GM21717 (cell line): ENCODE results near the gene SMARCA2.

Experiments used
- ATAC-seq: cut with Tn5 transposase; IDR thresholded peaks from one replicate; pipeline ENCODE4 v1.9.1; 2021; ENCODE audit warnings: mild to moderate bottlenecking, moderate library complexity; ENCODE audit not compliant: unreplicated experiment

The SMARCA2 gene

DNA sequence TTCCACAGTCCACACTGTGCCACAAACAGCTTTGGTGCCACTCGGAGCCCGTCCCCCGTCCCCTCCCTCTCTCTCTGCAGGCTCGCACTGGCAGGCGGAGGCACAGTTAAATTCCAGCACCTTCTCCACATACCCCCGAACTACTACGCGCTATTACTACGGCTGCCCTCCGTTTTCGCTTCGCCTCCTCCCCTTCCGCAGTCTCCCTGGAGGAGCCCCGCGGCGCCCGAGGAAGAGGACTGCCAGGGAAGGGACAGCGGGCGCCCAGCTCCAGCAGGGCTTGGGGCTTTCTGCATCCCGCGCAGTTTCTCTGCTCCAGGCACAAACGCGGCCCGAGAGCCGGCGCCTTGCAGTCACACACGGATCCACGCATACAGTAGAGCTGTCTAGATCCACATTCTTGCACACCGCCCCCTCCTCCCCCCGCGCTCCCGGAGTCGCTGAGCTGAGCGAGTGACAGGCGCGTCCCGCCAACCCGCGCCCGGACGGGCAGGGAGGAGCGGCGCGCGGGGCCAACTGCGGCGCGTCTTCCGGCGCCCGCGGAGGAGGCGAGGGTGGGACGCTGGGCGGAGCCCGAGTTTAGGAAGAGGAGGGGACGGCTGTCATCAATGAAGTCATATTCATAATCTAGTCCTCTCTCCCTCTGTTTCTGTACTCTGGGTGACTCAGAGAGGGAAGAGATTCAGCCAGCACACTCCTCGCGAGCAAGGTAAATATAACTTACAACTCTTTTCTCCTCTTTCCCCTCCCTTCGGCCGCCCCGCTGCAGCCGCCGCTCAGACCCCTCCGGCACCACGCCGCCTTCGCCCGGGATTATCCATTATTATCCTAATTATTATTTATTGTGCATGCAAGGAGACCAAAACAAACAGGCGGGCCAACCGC, at the start of gene SMARCA2:
SMARCA2 (plus strand) TSS at position 652 of the 885 bp plus-strand sequence. CDS start 13,676 bp downstream, outside the sequence.
- ATAC-seq = peak; percentile 77

DNA sequence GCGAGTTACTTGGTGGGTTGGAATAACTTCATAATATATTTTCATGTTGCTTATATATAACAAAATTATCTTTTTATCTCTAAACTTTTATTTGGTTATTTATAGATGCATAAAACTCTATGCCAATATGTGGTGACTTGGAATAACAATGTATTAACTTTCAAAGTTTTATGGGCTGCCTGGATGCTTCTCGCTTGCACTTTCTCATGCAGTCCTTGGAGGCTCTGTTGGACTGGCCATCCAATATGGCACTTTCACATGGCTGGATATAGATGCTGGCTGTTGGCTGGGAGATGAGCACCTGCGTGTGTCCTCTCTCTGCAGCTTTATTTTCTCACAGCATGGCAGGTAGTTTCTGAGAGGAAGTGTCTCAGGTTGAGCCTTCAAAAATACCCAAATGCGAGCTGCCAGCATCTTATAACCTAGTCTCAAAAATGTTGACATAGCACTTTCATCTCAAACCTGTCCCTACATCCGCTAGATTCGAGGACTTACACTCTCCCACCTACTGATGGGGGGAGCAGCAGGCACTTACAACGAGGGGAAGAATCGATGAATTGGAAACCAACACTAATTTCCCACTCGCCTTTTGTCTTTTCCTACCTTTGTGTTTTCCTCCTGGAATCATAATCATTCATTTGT, 48.3 kb upstream of the SMARCA2 start:
- ATAC-seq = no peak

DNA sequence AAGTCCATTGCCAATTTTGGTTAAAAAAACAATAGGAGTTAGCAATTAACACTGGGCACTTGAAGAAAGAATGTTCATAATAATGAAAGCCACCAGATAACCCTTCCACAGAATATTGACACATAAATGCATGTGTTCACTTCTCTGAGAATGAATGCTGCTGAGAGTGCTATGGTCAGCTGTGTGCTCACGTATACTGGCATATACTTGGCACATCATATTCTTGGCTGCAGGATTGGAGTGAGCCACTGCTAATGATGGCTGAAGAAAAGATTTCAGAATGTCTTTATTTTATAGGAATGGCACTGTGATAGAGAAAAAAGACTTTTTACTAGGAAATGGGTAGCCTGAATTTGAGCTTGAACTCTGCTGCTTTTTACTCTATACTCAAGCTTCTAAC, 46.0 kb upstream of the SMARCA2 start:
- ATAC-seq = no peak

DNA sequence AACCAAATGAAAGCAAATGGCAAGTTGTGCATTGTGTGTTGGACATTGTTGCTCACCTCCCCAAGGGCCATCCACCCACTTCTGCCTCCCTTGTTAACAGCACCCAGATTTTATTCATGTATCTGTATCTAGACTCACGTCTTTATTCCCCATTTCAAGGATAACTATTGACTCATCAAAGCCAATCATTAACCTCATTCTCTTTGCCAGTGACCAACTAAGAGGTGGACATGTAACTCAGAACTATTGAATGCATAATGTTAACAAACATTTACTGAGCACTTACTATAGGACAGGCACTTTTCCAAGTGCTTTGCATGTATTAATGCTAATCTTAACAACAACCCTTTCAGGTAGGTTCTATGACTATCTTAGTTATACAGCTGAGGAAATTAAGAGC, 45.2 kb upstream of the SMARCA2 start:
- ATAC-seq = no peak

DNA sequence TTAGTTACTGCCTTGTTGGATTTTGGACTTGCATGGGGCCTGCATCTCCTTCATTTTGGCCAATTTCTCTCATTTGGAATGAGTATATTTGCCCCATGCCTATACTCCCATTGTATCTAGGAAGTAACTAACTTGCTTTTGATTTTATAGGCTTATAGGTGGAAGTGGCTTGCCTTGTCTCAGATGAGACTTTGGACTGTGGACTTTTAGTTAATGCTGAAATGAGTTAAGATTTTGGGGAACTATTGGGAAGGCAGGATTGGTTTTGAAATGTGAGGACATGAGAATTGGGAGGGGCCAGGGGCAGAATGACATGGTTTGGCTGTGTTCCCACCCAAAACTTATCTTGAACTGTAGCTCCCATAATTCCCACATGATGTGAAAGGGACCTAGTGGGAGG, 42.5 kb upstream of the SMARCA2 start:
- no peak for ATAC-seq

DNA sequence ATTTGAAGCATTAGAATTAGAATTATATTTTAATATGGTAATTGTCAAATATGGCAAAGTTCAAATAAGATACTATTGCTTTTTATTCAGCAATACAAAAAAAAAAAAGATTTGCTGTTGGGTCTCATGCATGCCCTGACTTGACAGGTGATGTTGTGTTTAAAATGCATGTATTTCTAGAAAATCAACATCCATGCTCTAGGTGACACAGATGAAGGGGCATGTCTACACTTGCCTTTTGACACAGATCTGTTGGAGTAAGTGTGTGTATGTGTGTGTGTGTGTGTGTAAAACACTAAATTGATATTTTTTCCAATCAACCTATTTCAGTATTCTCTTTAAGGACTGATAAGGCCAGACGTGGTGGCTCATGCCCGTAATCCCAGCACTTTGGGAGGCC, 38.1 kb upstream of the SMARCA2 start:
- no peak for ATAC-seq

DNA sequence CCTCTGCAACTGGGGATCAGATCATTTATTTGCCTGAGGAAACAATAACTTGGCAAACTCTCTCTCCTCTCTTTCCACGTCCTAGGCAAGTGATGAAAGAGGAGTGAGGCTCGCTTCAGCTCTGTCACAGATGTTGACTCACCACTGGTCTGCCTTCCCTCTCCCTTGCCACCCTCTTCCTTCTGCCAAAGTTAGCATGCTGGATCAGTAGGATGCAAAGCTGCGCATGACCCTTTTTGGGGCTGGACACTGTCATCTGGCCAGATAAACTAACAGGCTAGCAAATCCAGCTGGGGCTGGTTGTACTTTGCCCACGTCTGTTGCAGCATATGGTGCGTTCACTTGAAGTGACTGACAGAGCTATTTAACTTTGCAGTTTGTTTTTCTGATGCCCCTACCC, 36.2 kb upstream of the SMARCA2 start:
- no peak for ATAC-seq

DNA sequence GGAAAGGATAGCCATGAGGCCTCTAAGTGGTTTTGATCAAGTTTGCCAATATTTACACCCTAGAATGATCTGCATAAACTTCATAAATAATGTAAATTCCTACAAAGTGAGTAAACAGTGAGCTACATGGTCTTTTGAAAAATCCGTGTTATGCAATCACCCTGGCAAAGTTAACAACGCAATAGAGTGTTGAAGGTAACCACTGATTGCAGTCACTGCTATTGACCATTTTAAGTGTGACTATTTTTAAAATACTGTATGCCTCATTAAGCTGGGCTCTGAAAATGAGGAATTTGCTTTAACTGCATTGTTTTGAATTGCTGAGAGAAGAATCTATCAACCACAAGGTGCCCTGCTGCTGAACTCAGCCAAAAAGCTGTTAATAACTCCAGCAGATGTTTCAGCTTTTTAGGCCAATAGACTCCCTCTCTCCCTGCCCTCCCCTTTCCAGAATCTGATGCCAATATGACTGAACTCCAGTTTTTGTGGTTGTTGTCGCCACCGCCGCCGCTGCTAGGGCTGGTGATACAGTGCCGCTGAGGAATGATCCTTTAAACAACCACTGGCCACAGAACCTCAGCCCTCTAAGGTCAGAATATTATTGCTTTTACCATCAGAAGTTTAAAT, 35.3 kb upstream of the SMARCA2 start:
- no peak for ATAC-seq

DNA sequence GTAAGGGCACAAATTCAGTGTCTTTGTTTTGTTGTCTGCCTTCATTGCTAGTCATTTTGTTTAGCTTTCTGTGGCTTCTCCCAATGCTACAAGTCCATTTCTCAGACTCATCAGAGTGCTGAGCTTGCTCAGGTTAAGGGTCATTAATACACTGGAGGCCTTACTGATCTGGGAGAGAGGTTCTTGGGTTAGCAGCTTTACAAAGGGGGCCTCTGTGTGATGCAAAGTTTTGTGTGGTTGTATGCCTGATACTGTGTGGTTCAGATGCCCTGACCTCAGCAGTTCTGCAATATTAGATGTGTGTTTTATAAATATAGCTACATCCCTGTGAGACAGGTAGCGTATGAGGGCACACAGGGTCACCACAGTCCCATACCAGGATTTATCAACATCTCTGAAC, 34.8 kb upstream of the SMARCA2 start:
- no peak for ATAC-seq

DNA sequence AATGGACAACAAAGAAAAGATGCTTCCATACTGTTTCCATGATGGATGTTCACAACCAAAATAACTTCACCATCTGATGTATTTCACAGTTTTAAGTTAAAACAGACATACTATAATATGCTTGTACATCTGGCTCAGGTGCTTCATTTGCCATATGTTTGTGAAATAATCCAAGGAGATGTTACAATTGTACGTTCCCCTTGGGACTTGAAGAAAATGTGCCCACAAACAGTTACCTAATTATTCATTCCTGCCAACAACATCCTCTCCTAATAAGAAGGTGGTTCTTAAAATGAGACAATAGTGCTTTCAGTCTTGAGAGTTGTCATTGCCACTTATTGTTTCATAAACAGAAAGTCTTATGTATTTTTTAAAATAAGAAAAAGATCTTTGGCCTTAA, 33.1 kb upstream of the SMARCA2 start:
- ATAC-seq = no peak

DNA sequence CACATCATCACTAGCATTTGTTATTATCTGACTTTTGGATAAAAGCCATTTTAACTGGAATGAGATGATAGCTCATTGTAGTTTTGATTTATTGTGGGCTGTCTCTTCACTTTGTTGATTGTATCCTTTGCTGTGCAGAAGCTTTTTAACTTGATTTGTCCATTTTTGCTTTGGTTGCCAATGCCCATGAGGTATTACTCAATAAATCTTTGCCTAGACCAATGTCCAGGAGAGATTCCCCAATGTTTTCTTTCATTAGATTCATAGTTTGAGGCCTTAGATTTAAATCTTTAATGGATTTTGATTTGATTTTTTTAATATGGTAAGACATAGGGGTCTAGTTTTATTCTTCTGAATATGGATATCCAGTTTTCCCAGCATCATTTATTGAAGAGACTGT, 28.8 kb upstream of the SMARCA2 start:
- ATAC-seq = no peak

DNA sequence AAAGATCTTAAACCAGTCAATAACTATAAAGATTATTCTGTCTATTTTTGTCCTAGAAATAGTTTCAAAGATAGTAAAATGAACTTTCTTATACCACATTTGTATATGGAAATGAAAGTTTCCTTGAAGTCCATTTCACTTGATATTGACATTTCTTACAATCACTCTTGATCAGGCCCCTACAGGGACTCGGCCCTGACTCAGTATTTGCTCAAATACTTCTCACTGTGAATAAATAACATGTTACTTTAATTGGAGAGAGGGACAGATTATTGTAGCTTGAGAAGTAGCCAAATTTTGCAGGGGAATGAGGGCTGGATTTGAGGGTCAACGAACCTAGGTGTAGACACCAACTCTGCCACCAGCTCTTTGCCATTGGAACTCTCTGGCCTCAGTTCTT, 25.6 kb upstream of the SMARCA2 start:
- no peak for ATAC-seq

DNA sequence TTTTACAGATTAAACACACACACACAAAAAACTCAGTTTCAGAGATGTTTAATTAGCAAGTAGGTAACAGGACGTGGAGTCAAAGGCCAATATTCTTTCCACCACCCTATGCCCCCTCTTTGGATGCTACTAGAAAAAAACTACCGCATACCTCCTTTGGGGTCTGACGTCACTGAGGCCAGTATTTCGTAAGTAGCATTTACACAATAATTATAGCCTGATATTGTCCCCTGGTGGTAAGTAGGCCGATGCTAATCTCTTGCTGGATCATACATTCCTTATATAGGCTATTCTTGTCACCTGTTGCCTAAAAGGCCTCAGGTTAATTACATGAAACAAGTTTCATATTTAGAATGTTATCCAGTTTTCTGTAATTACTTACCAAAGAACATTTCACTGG, 21.0 kb upstream of the SMARCA2 start:
- no peak for ATAC-seq

DNA sequence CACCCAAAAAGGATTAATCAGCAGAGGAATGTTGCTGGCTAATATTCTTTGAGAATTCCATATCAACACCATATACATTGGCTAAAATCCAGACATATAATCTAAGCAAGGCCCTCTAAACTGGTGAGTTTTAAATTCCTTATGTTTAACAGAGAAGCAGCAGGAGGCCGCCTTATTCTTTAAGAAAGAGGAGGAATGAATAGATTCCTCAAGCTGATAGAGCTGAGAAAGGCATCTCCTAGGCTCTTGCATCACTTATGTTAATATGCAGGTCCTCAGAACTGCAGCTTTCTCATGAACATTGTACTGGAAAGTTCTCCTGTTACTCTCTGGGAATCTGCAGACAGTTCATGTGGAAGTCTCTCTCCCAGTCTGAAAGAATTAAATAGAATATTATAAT, 20.1 kb upstream of the SMARCA2 start:
- ATAC-seq = no peak

DNA sequence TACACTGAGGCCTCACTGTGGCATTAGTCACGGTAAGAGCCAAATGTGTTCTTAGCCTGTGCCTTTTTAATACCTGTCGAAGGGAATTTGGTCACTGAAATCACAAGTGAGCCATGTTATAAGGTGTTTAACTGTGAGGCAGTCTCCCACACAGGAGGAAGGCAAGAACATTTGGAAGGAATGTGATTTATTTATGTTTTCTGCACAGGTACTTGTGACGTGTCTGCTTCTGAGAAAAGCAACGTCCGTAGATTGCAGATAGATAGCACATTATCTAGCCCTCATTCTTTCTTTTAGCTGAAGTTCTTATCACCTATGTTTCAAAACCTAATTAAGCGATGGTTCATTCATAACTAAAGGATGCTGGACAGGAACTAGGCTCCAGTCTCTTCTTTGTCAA, 19.0 kb upstream of the SMARCA2 start:
- ATAC-seq = no peak

DNA sequence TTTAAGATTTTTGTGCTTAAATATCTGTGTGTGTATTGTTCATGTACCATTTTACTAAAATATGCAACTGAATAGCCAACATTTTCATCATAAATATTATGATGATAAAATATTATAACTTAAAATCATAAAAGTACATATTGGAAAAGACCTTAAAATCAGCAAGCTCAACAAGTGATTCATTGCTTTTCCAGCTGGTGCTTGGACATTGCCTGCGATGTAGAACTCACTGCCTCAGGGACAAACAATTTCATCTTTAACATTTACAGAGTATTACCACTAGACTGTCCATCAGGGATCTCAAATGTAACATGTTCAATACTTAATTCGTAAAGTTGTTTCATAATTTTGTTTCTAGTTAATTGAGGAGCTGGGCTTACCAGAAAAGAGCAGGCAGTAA, 17.5 kb upstream of the SMARCA2 start:
- ATAC-seq = no peak

DNA sequence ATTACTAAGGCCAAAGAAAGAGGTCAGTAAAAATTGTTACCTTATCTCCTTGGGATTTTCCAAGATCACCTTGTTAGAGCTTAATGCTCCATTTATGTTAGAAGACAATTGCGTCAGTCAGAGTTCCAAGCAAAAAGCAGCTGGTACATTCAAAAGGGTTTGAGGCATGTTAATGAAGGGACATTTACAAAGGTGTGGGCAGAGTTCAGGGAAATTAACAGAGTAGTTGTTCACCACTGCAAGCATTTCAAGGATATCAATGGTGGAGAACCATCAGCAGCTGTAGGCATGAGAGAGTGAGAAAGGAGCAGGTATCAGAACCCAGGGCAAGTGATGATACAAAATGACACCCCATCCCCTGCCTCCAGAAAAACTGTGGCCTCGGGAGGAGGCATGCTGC, 17.0 kb upstream of the SMARCA2 start:
- ATAC-seq = no peak

DNA sequence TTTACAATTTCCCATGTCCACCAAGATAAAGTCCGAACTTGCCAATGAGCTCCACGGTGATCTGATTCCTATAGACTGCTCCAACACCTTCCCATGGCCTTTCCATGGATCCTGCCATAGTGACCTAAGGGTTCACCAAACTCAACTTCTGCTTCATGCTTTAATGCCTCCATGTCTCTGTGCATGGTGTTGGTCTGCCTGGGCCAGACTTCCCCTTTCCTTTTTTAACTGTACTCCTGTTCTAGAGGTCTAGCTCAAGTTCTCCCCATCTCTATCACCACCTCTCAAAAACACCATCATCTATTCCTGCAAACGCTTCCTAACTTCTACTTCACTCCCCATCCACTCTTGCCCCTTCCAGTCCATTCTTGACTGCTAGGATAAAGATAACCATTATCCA, 14.8 kb upstream of the SMARCA2 start:
- no peak for ATAC-seq

DNA sequence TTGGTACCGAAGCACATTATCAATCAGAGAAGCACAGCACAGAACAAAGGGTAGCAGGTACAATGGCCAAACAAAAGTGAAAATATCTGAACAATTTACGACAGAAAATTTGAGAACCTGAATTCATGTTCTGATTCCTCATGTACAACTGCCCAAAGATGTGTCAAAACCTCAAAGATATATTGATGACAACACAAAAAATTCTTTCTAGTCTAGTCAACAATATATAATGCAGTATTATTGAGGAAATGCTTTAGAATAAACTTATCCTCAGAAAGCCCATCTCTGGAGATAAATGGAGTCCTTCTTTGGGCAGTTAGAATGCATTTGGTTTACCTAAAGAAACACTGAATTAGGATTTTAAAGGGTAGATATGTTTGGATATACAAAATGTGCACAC, 6.8 kb upstream of the SMARCA2 start:
- no peak for ATAC-seq

DNA sequence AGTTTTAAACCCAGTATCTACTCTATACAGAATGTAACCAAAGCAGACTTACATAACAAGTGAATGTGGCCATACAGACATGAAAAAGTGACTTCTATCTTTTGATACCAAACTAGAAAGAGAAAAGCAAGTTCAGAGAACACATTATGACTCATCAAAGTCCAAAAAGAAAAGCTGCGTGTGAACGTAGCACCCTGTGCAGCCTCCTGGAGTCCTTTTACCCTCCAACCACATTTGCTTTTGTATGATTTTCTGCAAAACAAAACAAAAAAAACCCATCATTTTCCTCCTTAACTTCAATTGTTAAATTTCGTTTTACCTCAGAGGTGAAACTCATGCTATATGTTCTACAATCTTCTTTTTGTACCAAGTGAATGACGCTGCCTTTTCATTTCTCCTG, 2.8 kb upstream of the SMARCA2 start:
- ATAC-seq = peak; percentile 17

DNA sequence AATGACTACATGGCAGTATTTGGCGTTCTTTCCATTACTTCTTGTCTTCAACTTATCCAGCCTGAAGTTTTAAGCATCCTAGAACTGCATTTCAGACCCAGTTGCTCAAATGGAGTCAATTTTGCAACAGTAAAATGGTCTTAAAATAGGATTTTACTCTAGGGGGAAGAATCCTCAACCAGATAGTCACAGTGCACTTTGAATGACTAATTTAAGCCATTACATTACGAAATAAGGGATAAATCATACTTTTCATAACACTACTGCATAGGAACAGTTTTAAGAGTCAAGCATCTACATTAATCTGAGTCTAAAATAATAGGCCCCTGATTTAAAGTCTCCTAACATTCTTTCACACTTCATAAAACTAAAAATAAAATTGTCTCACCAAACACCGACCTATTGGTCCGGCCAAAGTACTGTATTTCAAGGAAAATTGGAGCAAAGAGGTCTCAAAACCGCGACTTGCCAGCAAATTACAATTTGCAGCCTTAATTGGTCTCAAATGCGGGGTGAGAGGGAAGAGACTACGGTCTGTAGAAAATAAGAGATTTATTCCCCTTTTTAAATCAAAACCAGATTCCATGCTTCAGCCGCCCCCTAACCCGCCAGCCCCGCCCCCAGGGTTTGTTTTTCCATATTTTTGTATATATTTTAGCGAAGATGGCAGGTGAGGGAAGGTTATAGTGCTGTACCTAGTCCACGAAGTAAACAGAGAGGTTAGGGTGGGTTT, 1.2 kb upstream of the SMARCA2 start:
- no peak for ATAC-seq
